Heart left ventricle (tissue), 16 donors: ENCODE data around the gene RBM34. TPM values are rescaled to one million over a fixed set of nuclear protein-coding genes. Genes with fewer than 3 reads are reported as not detected.
"Not testable (repeated sequence)": the region's sequence is repeated elsewhere in the genome, so short reads cannot be mapped to it uniquely, and the experiment has no call there.

Experiments
- ATAC-seq, 4 donors: fragments of 200-7000 bp; cut with Tn5 transposase; one replicate each; pipeline ENCODE4 v1.9.1; 2020 to 2022; ENCODE audit warnings: moderate library complexity in 4 of 4, mild to moderate bottlenecking in 3 of 4, moderate number of reproducible peaks in 1 of 4
- DNase-seq, 5 donors: peaks; one replicate each; pipeline ENCODE4 v3.0.0-alpha.2; 2020
- H3K27ac ChIP-seq, 12 donors: fragments of 200-600 bp; sonication (generic) in 4 of 12; one replicate each; pipeline versions ENCODE4 v1.5.0 to v1.8.0; 2016 to 2022; ENCODE audit warnings: mild to moderate bottlenecking in 2 of 12
- H3K27me3 ChIP-seq, 9 donors: fragments of 200-600 bp; sonication (generic) in 2 of 9; one replicate each; pipeline versions ENCODE4 v1.5.1 to v1.8.0; 2016 to 2022; ENCODE audit warnings: mild to moderate bottlenecking in 3 of 9
- H3K36me3 ChIP-seq, 9 donors: fragments of 200-600 bp; sonication (generic) in 2 of 9; one replicate each; pipeline versions ENCODE4 v1.5.0 to v1.8.0; 2018 to 2022; ENCODE audit warnings: mild to moderate bottlenecking in 2 of 9
- H3K4me1 ChIP-seq, 12 donors: fragments of 200-600 bp; sonication (generic) in 4 of 12; one replicate each; pipeline versions ENCODE4 v1.5.0 to v1.8.0; 2016 to 2022; ENCODE audit warnings: mild to moderate bottlenecking in 3 of 12
- H3K4me3 ChIP-seq, 12 donors: fragments of 200-600 bp; sonication (generic) in 4 of 12; one replicate each; pipeline versions ENCODE4 v1.5.0 to v1.8.0; 2017 to 2022; ENCODE audit warnings: mild to moderate bottlenecking in 9 of 12, moderate library complexity in 4 of 12
- H3K9me3 ChIP-seq, 12 donors: fragments of 200-600 bp; sonication (generic) in 4 of 12; one replicate each; pipeline versions ENCODE4 v1.5.0 to v1.8.0; 2016 to 2022; ENCODE audit warnings: mild to moderate bottlenecking in 1 of 12
- CTCF ChIP-seq, 12 donors: fragments of 200-600 bp; sonication (generic) in 4 of 12; IDR thresholded peaks; one replicate each; pipeline versions ENCODE4 v1.5.0 to v1.8.0; 2018 to 2022; ENCODE audit warnings: antibody characterized with exemption in 12 of 12, mild to moderate bottlenecking in 5 of 12
- POLR2A ChIP-seq, 2 donors: fragments of 450-650 bp; IDR thresholded peaks; one replicate each; pipeline ENCODE4 v1.6.1; 2017; ENCODE audit warnings: antibody characterized with exemption in 2 of 2, mild to moderate bottlenecking in 2 of 2, moderate library complexity in 2 of 2
- WGBS, 4 donors: extraction: QIAGEN DNeasy Blood & Tissue Kit in 2 of 4; methylation state at CpG; one replicate each; pipeline versions ENCODE4 v1.1.5 to v1.1.7; 2013 to 2018; 5-methylcytosine and 5-hydroxymethylcytosine counted together
- intact Hi-C, 10 donors: fragments of 100-400 bp; cut with DNase I; formaldehyde crosslinking; loops; one replicate each; pipeline versions ENCODE4 v1.11.1 to v1.14.2; 2022
- polyA plus RNA-seq, 2 donors: library from polyadenylated mRNA; stranded (reverse); fragments of 200-250 nt; gene quantifications; one replicate each; pipeline ENCODE4 v1.2.3, GENCODE V29; 2013
- total RNA-seq, 9 donors: library from RNA; depleted of rRNA in 2 of 9; stranded (reverse); fragments of >200 nt in 2 of 9; fragmentation: NEBNext Ultra II Directional in 3 of 9; extraction: Animal tissue kit (Norgen Biotek cat#: 25700) in 3 of 9; gene quantifications; one replicate each; pipeline versions ENCODE4 v1.1.0 to v1.2.4, GENCODE V29; 2016 to 2023
- donor health status: ischemic (EF 13 %, LVEDD 7.1; RV severe dilation, severe dysfunction).
- donor health status: healthy with polysubstance abuse.
- donor health status: DM: no; HTN: yes; CAD: no.
- donor health status: DM: no; HTN: no; CAD: no.
- donor health status: ischemic (EF 25% LVEDD 6.9; RV normal size, moderate dysfunction).
- donor health status: ischemic (EF 25% LVEDD 5.7; RV mildly dilated, moderate dysfunction).
- donor health status: healthy.
- donor health status: DM: yes; HTN: yes; CAD: no.
- donor health status: ischemic (EF 35%, LVEDD 5.7; RV mildly dilated, moderate dysfunction).
- donor health status: nonischemic (EF 11% LVEDD 7.7; RV severe dilation, severe dysfunction).
- donor health status: DM: yes; HTN: yes; CAD: no.
- donor health status: PGD.
- donor health status: ischemic (EF 29% LVEDD 5.4; RV normal size, mild dysfunction).
- donor health status: nonischemic (EF 23%, LVEDD 6.1; RV moderate dilation, normal function).

RBM34 gene
- total and polyA plus RNA-seq, 11 donors, result 34.2 to 97.8 (median 49.6) TPM

GRCh38 chr1:235168375-235168774 lies 7.3 kb upstream of the RBM34 start:
- Histone ChIP-seq H3K27me3 (no peaks in the 10 kb centered on the region), H3K27ac (no peak overlapping the region), H3K4me1 (no peaks in the 10 kb centered on the region), H3K9me3 (no peaks in the 10 kb centered on the region), H3K36me3 (peaks cover 0 to 72% (median 58%) of the 10 kb centered on the region in 9 donors), H3K4me3 (no peak overlapping the region)
- 94 to 97% (median 95%) methylated on average over 3 of the region's 3 CpGs for WGBS, 4 donors
- TF ChIP-seq CTCF (IDR thresholded peaks at IDR 0.05), result no peak
- no peak for TF ChIP-seq POLR2A (IDR thresholded peaks at IDR 0.05)
- no peak for DNase-seq
- ATAC-seq, result no peak
- intact Hi-C loops, result no loop called here

GRCh38 chr1:235161685-235162327 lies 756 bp upstream of the RBM34 start:
- H3K4me1 ChIP-seq, result peaks cover 0 to 28% (median 16%) of the 10 kb centered on the region in 12 donors
- TF ChIP-seq POLR2A (IDR thresholded peaks at IDR 0.05), result no peak
- no peaks in the 10 kb centered on the region for H3K9me3 ChIP-seq
- ATAC-seq, result peak in 1 of 4 donors; percentile 22
- WGBS, 4 donors, result 67 to 69% (median 69%) methylated on average over 21 of the region's 21 CpGs
- intact Hi-C loops, result loop anchor here in 3 of 10 donors (2.0 to 5.0 kb wide), 3 partner anchors 33 to 165 kb away; partner anchors contain the start of genes TOMM20 (in 2 of the 3), ARID4B (in 1 of the 3) and GGPS1 (in 1 of the 3)
- peaks cover 0 to 37% (median 26%) of the 10 kb centered on the region in 9 donors for H3K36me3 ChIP-seq
- DNase-seq, result no peak
- H3K4me3 ChIP-seq, result peak overlapping the region; percentile 59 to 90 (median 72)
- H3K27ac ChIP-seq, result peak overlapping the region in 11 of 12 donors; percentile 79 to 92 (median 85)
- no peaks in the 10 kb centered on the region for H3K27me3 ChIP-seq

- H3K27ac ChIP-seq, result peak overlapping the region; percentile 60 to 92 (median 84)
- intact Hi-C loops, result loop anchor here in 3 of 10 donors (2.0 to 5.0 kb wide), 3 partner anchors 32 to 167 kb away; partner anchors contain the start of genes TOMM20 (in 2 of the 3), ARID4B (in 1 of the 3) and GGPS1 (in 1 of the 3)
- TF ChIP-seq CTCF (IDR thresholded peaks at IDR 0.05), result no peak
- no peak for TF ChIP-seq POLR2A (IDR thresholded peaks at IDR 0.05)
- H3K9me3 ChIP-seq, result no peaks in the 10 kb centered on the region
- no peaks in the 10 kb centered on the region for H3K27me3 ChIP-seq
- WGBS, 4 donors, result 12 to 16% (median 15%) methylated on average over 14 of the region's 14 CpGs
- peak overlapping the region; percentile 59 to 90 (median 72) for H3K4me3 ChIP-seq
- DNase-seq, result no peak
- H3K36me3 ChIP-seq, result peaks cover 0 to 46% (median 36%) of the 10 kb centered on the region in 9 donors
- H3K4me1 ChIP-seq, result peaks cover 0 to 28% (median 16%) of the 10 kb centered on the region in 12 donors
- ATAC-seq, result peak in 1 of 4 donors; percentile 53
Measured at GRCh38 chr1:235160383-235160956, 580 bp downstream of the RBM34 start.

GRCh38 chr1:235159930-235160329 lies 1.1 kb downstream of the RBM34 start:
- Histone ChIP-seq H3K4me1 (peaks cover 0 to 28% (median 16%) of the 10 kb centered on the region in 12 donors), H3K36me3 (peaks cover 0 to 51% (median 41%) of the 10 kb centered on the region in 9 donors), H3K27ac (peak overlapping the region in 2 of 12 donors; percentile 85 to 91), H3K4me3 (peak overlapping the region in 10 of 12 donors; percentile 69 to 90 (median 75))
- DNase-seq, H3K27me3 ChIP-seq, H3K9me3 ChIP-seq, ATAC-seq: not testable (repeated sequence)
- 82 to 93% (median 90%) methylated on average over 9 of the region's 9 CpGs for WGBS, 4 donors
- intact Hi-C loops, result loop anchor here in 3 of 10 donors (2.0 to 5.0 kb wide), 3 partner anchors 31 to 167 kb away; partner anchors contain the start of genes TOMM20 (in 2 of the 3), ARID4B (in 1 of the 3) and GGPS1 (in 1 of the 3)

GRCh38 chr1:235159284-235159683 lies 1.8 kb downstream of the RBM34 start:
- H3K27me3 ChIP-seq, intact Hi-C loops, H3K4me3 ChIP-seq, H3K9me3 ChIP-seq, DNase-seq, ATAC-seq, H3K27ac ChIP-seq: not testable (repeated sequence)
- Histone ChIP-seq H3K36me3 (peaks cover 0 to 57% (median 47%) of the 10 kb centered on the region in 9 donors), H3K4me1 (peaks cover 0 to 28% (median 16%) of the 10 kb centered on the region in 12 donors)
- WGBS, 4 donors, result 91 to 98% (median 94%) methylated on average over 9 of the region's 9 CpGs
